Effector memory CD8-positive, alpha-beta T cell (primary cell): ENCODE data around the gene XXYLT1.
A peak's percentile ranks its signal among the peaks of the same experiment; 100 is the strongest.

ENCODE experiments used
- ATAC-seq: fragments of 150-1000 bp; cut with Tn5 transposase; replicated peaks from 2 replicates; pipeline ENCODE4 v1.10.0; 2021; ENCODE audit warnings: mild to moderate bottlenecking, moderate library complexity
- DNase-seq, 3 experiments: peaks; one replicate each; pipeline ENCODE4 v3.0.0; 2021
- H3K27ac Mint-ChIP-seq, 2 donors: one replicate each; pipeline ENCODE4 v1.8.0; 2022; ENCODE audit warnings: mild to moderate bottlenecking in 2 of 2, mixed read lengths in 2 of 2, moderate library complexity in 2 of 2
- H3K27me3 Mint-ChIP-seq, 2 donors: one replicate each; pipeline ENCODE4 v1.8.0; 2022; ENCODE audit warnings: mixed read lengths in 2 of 2
- H3K36me3 Mint-ChIP-seq: one replicate; pipeline ENCODE4 v1.8.0; 2022; ENCODE audit warnings: mild to moderate bottlenecking, moderate library complexity, mixed read lengths; ENCODE audit not compliant: insufficient read depth
- H3K4me1 Mint-ChIP-seq, 2 donors: one replicate each; pipeline ENCODE4 v1.8.0; 2022; ENCODE audit warnings: low read depth in 2 of 2, mixed read lengths in 2 of 2
- H3K4me3 Mint-ChIP-seq, 2 donors: one replicate each; pipeline ENCODE4 v1.8.0; 2022; ENCODE audit warnings: mild to moderate bottlenecking in 2 of 2, mixed read lengths in 2 of 2, moderate library complexity in 2 of 2
- H3K9me3 Mint-ChIP-seq, 2 donors: one replicate each; pipeline ENCODE4 v1.8.0; 2022; ENCODE audit warnings: mixed read lengths in 2 of 2

XXYLT1 gene

GRCh38 chr3:195086885-195087284 is 184.1 kb downstream of the XXYLT1 start:
- ATAC-seq (no peak), DNase-seq (no peak)
- Mint-ChIP-seq H3K27me3 (no peaks in the 10 kb centered on the region), H3K27ac (peak overlapping the region; percentile 69 to 85), H3K4me1 (peaks cover 4 to 7% of the 10 kb centered on the region in 2 donors), H3K36me3 (peaks cover 3% of the 10 kb centered on the region), H3K4me3 (no peak overlapping the region), H3K9me3 (no peaks in the 10 kb centered on the region)

- no peaks in the 10 kb centered on the region for H3K9me3 Mint-ChIP-seq
- H3K4me3 Mint-ChIP-seq, result no peak overlapping the region
- peaks cover 4 to 7% of the 10 kb centered on the region in 2 donors for H3K4me1 Mint-ChIP-seq
- DNase-seq, result no peak
- H3K36me3 Mint-ChIP-seq, result peaks cover 3% of the 10 kb centered on the region
- peak overlapping the region in 1 of 2 donors; percentile 11 for H3K27ac Mint-ChIP-seq
- H3K27me3 Mint-ChIP-seq, result no peaks in the 10 kb centered on the region
- ATAC-seq, result no peak
Measured at GRCh38 chr3:195086341-195086740, 184.6 kb downstream of the XXYLT1 start.

DNA sequence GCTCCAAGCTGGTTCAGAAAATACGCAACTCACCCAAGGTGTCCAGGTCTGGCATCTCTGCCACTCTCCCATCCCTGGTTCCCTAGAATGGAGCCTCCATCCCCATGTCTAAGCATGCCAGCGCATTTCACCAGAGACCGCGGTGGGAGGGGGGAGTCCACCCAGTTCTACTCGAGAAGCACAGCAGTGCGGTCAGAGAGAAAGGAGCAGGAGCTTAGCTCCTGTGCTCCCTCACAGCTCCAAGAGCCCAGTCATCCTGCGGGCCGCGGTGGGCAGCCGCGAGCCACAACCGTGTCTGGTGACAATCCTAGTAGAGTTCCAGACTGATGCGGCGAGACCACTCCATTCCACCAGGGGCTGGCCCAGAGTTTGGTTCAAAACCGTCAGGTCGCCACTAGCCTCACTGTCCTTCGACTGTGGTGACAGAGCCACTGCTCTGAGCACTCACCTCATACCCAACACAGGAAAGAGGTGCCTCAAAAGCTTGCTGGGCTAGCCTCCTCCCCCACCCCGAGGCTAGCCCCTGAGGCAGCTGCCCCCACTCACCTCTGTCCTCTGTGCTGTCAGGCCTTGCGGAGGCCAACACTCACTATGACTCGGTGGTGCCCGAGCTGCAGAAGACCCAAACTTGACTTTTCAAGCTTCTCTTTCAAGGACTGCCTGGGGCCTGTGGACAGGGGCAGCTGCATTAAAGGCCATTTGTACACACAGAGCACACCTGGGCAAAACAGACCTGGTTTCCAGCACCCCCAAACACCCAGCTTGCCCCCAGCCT is 185.4 kb downstream of the XXYLT1 start:
- Mint-ChIP-seq H3K4me3 (no peak overlapping the region), H3K36me3 (peaks cover 3% of the 10 kb centered on the region), H3K27me3 (no peaks in the 10 kb centered on the region), H3K27ac (no peak overlapping the region), H3K4me1 (peaks cover 4 to 7% of the 10 kb centered on the region in 2 donors), H3K9me3 (no peaks in the 10 kb centered on the region)
- ATAC-seq (no peak), DNase-seq (no peak)

DNA sequence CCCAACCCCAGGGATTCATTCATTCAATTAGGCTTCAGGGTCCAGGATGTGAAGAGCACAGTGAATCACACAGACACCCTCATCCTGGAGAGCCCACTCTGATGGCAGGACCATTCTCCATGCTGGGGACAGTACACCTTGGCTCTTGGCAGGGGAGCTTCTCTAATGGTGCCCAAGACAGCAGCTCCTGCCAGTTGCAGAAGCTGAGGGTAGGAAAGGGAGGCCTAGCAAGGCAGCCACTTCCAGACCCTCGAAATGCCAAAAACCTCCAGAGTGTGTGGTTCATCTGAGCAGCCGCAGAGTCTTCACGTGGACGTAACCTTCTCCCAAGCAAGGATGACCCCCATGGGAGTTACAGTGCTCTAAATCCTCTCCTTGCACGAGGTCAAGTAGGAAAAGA is 186.2 kb downstream of the XXYLT1 start:
- no peaks in the 10 kb centered on the region for H3K27me3 Mint-ChIP-seq
- H3K4me3 Mint-ChIP-seq, result no peak overlapping the region

GRCh38 chr3:195083659-195084058 is 187.3 kb downstream of the XXYLT1 start:
- Mint-ChIP-seq H3K36me3 (peaks cover 3% of the 10 kb centered on the region), H3K9me3 (no peaks in the 10 kb centered on the region), H3K4me1 (peaks cover 10% of the 10 kb centered on the region in 2 donors), H3K4me3 (no peak overlapping the region), H3K27me3 (no peaks in the 10 kb centered on the region), H3K27ac (peak overlapping the region in 1 of 2 donors; percentile 69)
- ATAC-seq (no peak), DNase-seq (no peak)

More for the DNA sequence above, 186.2 kb downstream of the XXYLT1 start:
- Mint-ChIP-seq H3K36me3 (peaks cover 3% of the 10 kb centered on the region), H3K9me3 (no peaks in the 10 kb centered on the region), H3K27ac (peak overlapping the region in 1 of 2 donors; percentile 69), H3K4me1 (peaks cover 5 to 9% of the 10 kb centered on the region in 2 donors)
- DNase-seq (no peak), ATAC-seq (no peak)

DNA sequence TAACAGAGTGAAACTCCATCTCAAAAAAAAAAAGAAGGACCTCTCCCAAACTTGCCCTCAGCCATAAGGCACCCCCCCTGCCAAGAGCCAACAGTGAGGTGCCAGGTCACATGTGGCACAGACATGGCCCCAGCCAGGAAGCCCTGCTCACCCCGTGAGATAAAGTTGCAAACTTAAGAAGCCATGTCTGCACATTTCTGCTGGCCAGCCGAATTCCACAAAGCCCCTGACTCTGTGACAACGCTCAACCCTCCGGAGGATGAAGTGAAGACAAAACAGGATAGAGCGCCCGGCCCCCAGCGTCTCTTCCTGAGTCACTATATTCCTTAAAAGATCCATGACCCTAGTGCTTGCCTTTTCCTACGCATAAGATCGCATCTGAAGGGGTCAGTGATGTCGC is 188.1 kb downstream of the XXYLT1 start:
- no peak for ATAC-seq
- peaks cover 3% of the 10 kb centered on the region for H3K36me3 Mint-ChIP-seq
- no peak overlapping the region for H3K27ac Mint-ChIP-seq

DNA sequence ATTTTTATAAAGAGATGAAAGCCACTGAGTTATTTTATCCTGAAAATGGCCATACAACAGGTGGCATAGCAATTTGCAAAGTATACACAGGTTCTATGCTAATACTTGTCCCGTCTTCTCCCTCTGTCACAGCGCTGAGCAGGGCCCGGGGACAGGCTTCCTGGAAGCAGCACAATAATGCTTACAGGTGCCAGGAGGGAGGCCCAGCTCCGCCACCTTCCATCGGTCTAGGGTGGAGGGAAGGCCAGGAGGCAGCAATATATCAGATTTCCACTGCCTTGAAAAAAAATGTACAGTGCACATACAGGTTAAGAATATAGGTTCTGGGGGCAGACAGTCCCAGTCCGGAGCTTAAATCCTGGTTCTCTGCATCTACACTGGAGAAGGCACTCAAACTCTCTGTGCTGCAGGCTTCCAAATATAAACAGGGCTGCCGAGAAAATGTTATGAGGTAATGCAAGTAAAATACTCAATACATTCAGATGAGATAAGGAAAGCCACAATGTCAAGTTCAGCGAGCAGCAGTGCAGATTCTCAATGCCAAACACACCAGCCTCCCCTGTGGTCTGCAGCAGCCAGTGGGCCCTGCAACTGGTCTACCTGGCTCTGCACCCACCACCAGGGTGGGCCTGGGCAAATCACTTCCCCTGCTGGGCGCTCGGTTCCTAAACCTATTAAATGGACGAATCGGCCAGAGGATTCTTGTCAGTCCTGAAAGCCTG is 189.6 kb downstream of the XXYLT1 start:
- DNase-seq (no peak), ATAC-seq (no peak)
- peaks cover 3 to 7% of the 10 kb centered on the region in 2 donors for H3K4me1 Mint-ChIP-seq
- no peak overlapping the region for H3K4me3 Mint-ChIP-seq
- H3K36me3 Mint-ChIP-seq, result no peaks in the 10 kb centered on the region
- H3K9me3 Mint-ChIP-seq, result no peaks in the 10 kb centered on the region
- no peak overlapping the region for H3K27ac Mint-ChIP-seq
- no peaks in the 10 kb centered on the region for H3K27me3 Mint-ChIP-seq

More for the DNA sequence above, 188.1 kb downstream of the XXYLT1 start:
- Mint-ChIP-seq H3K27me3 (no peaks in the 10 kb centered on the region), H3K4me1 (peaks cover 10% of the 10 kb centered on the region in 2 donors), H3K9me3 (no peaks in the 10 kb centered on the region), H3K4me3 (no peak overlapping the region)
- DNase-seq, result no peak

DNA sequence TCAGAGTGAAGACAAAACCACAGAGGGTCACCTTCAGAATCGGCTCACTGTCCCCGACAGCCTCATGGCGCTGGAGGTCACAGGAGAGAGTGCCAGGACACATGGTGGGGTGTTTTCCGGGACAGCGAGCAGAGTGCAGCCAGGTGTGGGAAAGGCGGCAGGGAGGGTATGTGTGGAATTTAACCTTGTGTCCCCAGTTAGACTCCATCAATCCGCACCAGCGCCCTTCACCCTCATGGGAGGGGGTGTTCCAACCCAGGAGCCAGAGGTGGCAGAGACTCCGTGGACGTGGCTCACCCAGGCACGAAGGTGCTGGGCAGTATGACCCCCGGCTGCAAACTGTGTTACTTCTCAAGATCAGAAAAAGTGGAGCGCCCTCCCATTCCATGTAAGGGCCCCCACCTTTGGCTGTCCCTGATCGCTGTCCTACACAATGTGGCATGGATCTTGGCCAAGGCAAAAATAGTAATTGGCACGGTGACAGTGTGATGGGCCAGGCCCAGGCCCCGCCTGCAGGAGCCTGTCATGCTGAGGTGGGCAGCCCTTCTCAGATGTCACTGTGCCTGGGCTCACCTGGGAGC is 190.3 kb downstream of the XXYLT1 start:
- no peaks in the 10 kb centered on the region for H3K36me3 Mint-ChIP-seq
- H3K27ac Mint-ChIP-seq, result no peak overlapping the region

GRCh38 chr3:195080125-195080524 is 190.8 kb downstream of the XXYLT1 start:
- no peaks in the 10 kb centered on the region for H3K36me3 Mint-ChIP-seq

More for the DNA sequence above, 190.3 kb downstream of the XXYLT1 start:
- DNase-seq (no peak), ATAC-seq (no peak)
- H3K9me3 Mint-ChIP-seq, result no peaks in the 10 kb centered on the region
- H3K4me1 Mint-ChIP-seq, result peaks cover 5 to 6% of the 10 kb centered on the region in 2 donors
- no peak overlapping the region for H3K4me3 Mint-ChIP-seq
- no peaks in the 10 kb centered on the region for H3K27me3 Mint-ChIP-seq

DNA sequence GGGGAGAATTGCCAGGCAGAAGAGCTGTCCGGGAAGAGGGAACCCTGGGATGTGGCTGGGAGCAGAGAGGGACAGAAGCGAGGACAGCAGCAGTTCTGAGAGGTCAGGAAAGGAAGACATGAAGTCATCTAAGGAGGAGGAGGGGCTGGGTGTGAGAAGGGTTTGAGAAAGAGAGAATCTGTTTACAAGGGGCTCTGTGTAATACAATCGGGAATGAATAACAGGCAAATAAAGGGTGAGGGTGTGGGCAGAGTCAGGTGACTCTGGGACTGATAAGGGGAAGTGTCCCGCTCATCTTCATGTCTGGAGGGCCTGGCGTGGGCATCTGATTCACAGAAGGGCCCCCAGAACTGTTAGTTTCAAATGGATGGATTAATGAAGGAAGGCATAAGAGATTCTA is 191.3 kb downstream of the XXYLT1 start:
- no peaks in the 10 kb centered on the region for H3K27me3 Mint-ChIP-seq
- ATAC-seq, result no peak
- peaks cover 5 to 6% of the 10 kb centered on the region in 2 donors for H3K4me1 Mint-ChIP-seq
- H3K27ac Mint-ChIP-seq, result peak overlapping the region in 1 of 2 donors; percentile 36
- no peaks in the 10 kb centered on the region for H3K9me3 Mint-ChIP-seq
- DNase-seq, result no peak
- no peaks in the 10 kb centered on the region for H3K36me3 Mint-ChIP-seq
- H3K4me3 Mint-ChIP-seq, result no peak overlapping the region

More at GRCh38 chr3:195080125-195080524, 190.8 kb downstream of the XXYLT1 start:
- Mint-ChIP-seq H3K27me3 (no peaks in the 10 kb centered on the region), H3K27ac (peak overlapping the region in 1 of 2 donors; percentile 36), H3K4me1 (peaks cover 5 to 6% of the 10 kb centered on the region in 2 donors), H3K9me3 (no peaks in the 10 kb centered on the region), H3K4me3 (no peak overlapping the region)
- ATAC-seq (no peak), DNase-seq (no peak)

- no peak for ATAC-seq
- Mint-ChIP-seq H3K27me3 (no peaks in the 10 kb centered on the region), H3K4me3 (no peak overlapping the region), H3K36me3 (no peaks in the 10 kb centered on the region), H3K9me3 (no peaks in the 10 kb centered on the region), H3K4me1 (peaks cover 5 to 6% of the 10 kb centered on the region in 2 donors), H3K27ac (peak overlapping the region in 1 of 2 donors; percentile 36)
- no peak for DNase-seq
Measured at GRCh38 chr3:195078891-195079440, 192.0 kb downstream of the XXYLT1 start.

DNA sequence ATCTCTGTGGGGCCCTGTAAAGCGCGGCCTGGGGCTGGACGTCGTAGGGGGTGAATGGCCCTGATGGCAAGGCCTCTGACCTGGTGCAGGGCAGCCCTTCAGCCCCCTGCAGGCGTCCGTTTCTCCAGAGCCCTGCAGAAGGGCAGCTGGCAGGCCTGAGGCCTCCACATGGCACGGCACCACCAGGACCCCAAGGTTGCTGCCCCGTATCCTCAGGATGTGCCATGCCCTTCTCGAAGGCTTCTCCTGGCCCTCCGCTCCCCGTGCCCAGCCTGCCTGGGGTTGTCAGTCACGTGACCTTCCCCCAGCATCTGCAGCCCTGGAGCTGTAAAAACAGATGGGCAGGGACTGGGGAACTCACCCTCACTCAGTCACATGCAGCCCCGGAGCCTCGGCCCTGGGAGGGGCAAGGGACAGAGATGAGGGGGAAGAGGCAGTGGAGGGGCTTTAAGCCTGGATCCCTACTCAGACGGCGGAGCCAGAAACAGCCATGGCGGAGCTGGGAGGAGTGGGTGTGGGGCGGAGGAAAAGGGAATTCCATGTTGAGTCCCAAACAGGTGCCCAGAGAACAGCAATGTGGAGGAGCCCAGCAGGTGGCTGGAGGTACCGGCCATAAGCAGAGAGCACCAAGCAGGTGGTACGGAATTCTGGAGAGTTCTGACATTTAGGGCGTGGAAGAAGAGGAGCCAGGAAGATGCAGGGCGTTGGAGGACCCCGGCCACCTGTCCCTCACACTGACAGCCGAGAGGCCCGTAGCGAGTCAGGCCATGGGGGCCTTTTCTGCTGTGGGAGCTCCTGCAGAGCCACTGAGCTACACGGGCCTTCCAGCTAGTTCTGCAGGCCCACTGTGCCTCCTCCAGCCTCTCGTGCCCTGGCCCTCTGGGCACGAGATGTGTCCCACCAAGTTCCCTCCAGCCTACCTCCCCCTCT is 193.1 kb downstream of the XXYLT1 start:
- Mint-ChIP-seq H3K9me3 (no peaks in the 10 kb centered on the region), H3K4me3 (no peak overlapping the region), H3K4me1 (peaks cover 5 to 6% of the 10 kb centered on the region in 2 donors), H3K36me3 (no peaks in the 10 kb centered on the region), H3K27ac (no peak overlapping the region), H3K27me3 (no peaks in the 10 kb centered on the region)
- DNase-seq, result no peak
- ATAC-seq, result no peak
